ENCODE results near the gene ACTL7A. TPM values are rescaled to one million over a fixed set of nuclear protein-coding genes. Genes with fewer than 3 reads are reported as not detected.

Gene ACTL7A
- total RNA-seq, 1 experiment from 2014 or later = not detected

- DNase-seq = no peak
Observed at GRCh38 chr9:108842610-108843295, 19.3 kb upstream of the ACTL7A start.

GRCh38 chr9:108844391-108844790 lies 17.7 kb upstream of the ACTL7A start:
- POLR2A ChIA-PET = no interaction called here
- Histone ChIP-seq H3K4me3 (ENCODE audit: low read depth, low read length) (no peak overlapping the region), H3K36me3 (ENCODE audit: control insufficient read depth, insufficient read depth, low read length) (no peaks in the 10 kb centered on the region), H3K4me1 (no peaks in the 10 kb centered on the region), H3K9me3 (no peaks in the 10 kb centered on the region), H3K27me3 (replicated peaks; ENCODE audit: control insufficient read depth, insufficient read depth, low read length) (no peaks in the 10 kb centered on the region)
- no TSS peak for BruUV-seq (replicated peaks)
- H3K27me3 Mint-ChIP-seq (ENCODE audit: insufficient read depth, unreplicated experiment) = no peaks in the 10 kb centered on the region
- TF ChIP-seq CTCF (IDR thresholded peaks at IDR 0.05; ENCODE audit: insufficient read depth in 1 of 2, low read depth in 1 of 2, low read length in 1 of 2, severe bottlenecking in 1 of 2, unreplicated experiment in 1 of 2) = no peak
- no peaks in the 10 kb centered on the region for H3K36me3 Mint-ChIP-seq (ENCODE audit: insufficient read depth, unreplicated experiment)
- H3K27ac Mint-ChIP-seq (ENCODE audit: unreplicated experiment) = no peak overlapping the region
- H3K9me3 Mint-ChIP-seq (ENCODE audit: unreplicated experiment) = no peaks in the 10 kb centered on the region
- no peak overlapping the region for H3K4me3 Mint-ChIP-seq (ENCODE audit: unreplicated experiment)
- DNase-seq = no peak
- CTCF ChIA-PET = no interaction called here
- intact Hi-C loops (cut with micrococcal nuclease; ENCODE audit: unreplicated experiment) = no loop called here
- H3K4me1 Mint-ChIP-seq (ENCODE audit: low read depth, unreplicated experiment) = no peaks in the 10 kb centered on the region

More at GRCh38 chr9:108842610-108843295, 19.3 kb upstream of the ACTL7A start:
- Histone ChIP-seq H3K4me3 (ENCODE audit: low read depth, low read length) (no peak overlapping the region), H3K4me1 (no peaks in the 10 kb centered on the region; the same call in 1 of the 2 replicates), H3K27me3 (replicated peaks; ENCODE audit: control insufficient read depth, insufficient read depth, low read length) (no peaks in the 10 kb centered on the region), H3K9me3 (no peaks in the 10 kb centered on the region), H3K36me3 (ENCODE audit: control insufficient read depth, insufficient read depth, low read length) (no peaks in the 10 kb centered on the region)
- intact Hi-C loops (cut with micrococcal nuclease; ENCODE audit: unreplicated experiment) = no loop called here
- BruUV-seq (replicated peaks) = no TSS peak
- Mint-ChIP-seq H3K9me3 (ENCODE audit: unreplicated experiment) (no peaks in the 10 kb centered on the region), H3K4me3 (ENCODE audit: unreplicated experiment) (no peak overlapping the region), H3K27ac (ENCODE audit: unreplicated experiment) (no peak overlapping the region), H3K36me3 (ENCODE audit: insufficient read depth, unreplicated experiment) (no peaks in the 10 kb centered on the region), H3K4me1 (ENCODE audit: low read depth, unreplicated experiment) (no peaks in the 10 kb centered on the region), H3K27me3 (ENCODE audit: insufficient read depth, unreplicated experiment) (no peaks in the 10 kb centered on the region)
- CTCF ChIA-PET = no interaction called here
- POLR2A ChIA-PET = no interaction called here
- no peak for TF ChIP-seq CTCF (IDR thresholded peaks at IDR 0.05; ENCODE audit: insufficient read depth in 1 of 2, low read depth in 1 of 2, low read length in 1 of 2, severe bottlenecking in 1 of 2, unreplicated experiment in 1 of 2)

GRCh38 chr9:108844856-108845255 lies 17.2 kb upstream of the ACTL7A start:
- POLR2A ChIA-PET = no interaction called here
- Mint-ChIP-seq H3K4me3 (ENCODE audit: unreplicated experiment) (no peak overlapping the region), H3K36me3 (ENCODE audit: insufficient read depth, unreplicated experiment) (no peaks in the 10 kb centered on the region), H3K27ac (ENCODE audit: unreplicated experiment) (no peak overlapping the region), H3K27me3 (ENCODE audit: insufficient read depth, unreplicated experiment) (no peaks in the 10 kb centered on the region), H3K4me1 (ENCODE audit: low read depth, unreplicated experiment) (no peaks in the 10 kb centered on the region), H3K9me3 (ENCODE audit: unreplicated experiment) (no peaks in the 10 kb centered on the region)
- Histone ChIP-seq H3K4me3 (ENCODE audit: low read depth, low read length) (no peak overlapping the region), H3K4me1 (no peaks in the 10 kb centered on the region), H3K27me3 (replicated peaks; ENCODE audit: control insufficient read depth, insufficient read depth, low read length) (no peaks in the 10 kb centered on the region), H3K9me3 (no peaks in the 10 kb centered on the region), H3K36me3 (ENCODE audit: control insufficient read depth, insufficient read depth, low read length) (no peaks in the 10 kb centered on the region)
- intact Hi-C loops (cut with micrococcal nuclease; ENCODE audit: unreplicated experiment) = no loop called here
- DNase-seq = no peak
- no peak for TF ChIP-seq CTCF (IDR thresholded peaks at IDR 0.05; ENCODE audit: insufficient read depth in 1 of 2, low read depth in 1 of 2, low read length in 1 of 2, severe bottlenecking in 1 of 2, unreplicated experiment in 1 of 2)
- no TSS peak for BruUV-seq (replicated peaks)
- CTCF ChIA-PET = no interaction called here
